Suprapubic skin (tissue), 4 donors: ENCODE results near the gene MMP3. TPM values are rescaled to one million over a fixed set of nuclear protein-coding genes. Genes with fewer than 3 reads are reported as not detected.

Experiments
- DNase-seq, 2 donors: peaks; one replicate each; pipeline ENCODE4 v3.0.0-alpha.2; 2019; ENCODE audit warnings: low spot score in 2 of 2
- H3K27ac ChIP-seq: fragments of 200-600 bp; sonication (generic); one replicate; pipeline ENCODE4 v1.5.1; 2019
- H3K27me3 ChIP-seq: fragments of 200-600 bp; sonication (generic); one replicate; pipeline ENCODE4 v1.5.1; 2019
- H3K36me3 ChIP-seq: fragments of 200-600 bp; sonication (generic); one replicate; pipeline ENCODE4 v1.5.1; 2019
- H3K4me1 ChIP-seq: fragments of 200-600 bp; sonication (generic); one replicate; pipeline ENCODE4 v1.5.1; 2019
- H3K4me3 ChIP-seq: fragments of 200-600 bp; sonication (generic); one replicate; pipeline ENCODE4 v1.5.1; 2019; ENCODE audit warnings: mild to moderate bottlenecking
- H3K9me3 ChIP-seq: fragments of 200-600 bp; sonication (generic); one replicate; pipeline ENCODE4 v1.5.1; 2019
- CTCF ChIP-seq, 2 donors: fragments of 200-600 bp in 1 of 2; fragments of 450-650 bp in 1 of 2; sonication (generic) in 1 of 2; IDR thresholded peaks; one replicate each; pipeline ENCODE4 v1.5.1; 2016 to 2019; ENCODE audit warnings: antibody characterized with exemption in 2 of 2, mild to moderate bottlenecking in 1 of 2, moderate library complexity in 1 of 2
- EP300 ChIP-seq: sonication (generic); formaldehyde crosslinking; IDR thresholded peaks from one replicate; pipeline ENCODE4 v1.6.1; 2017; ENCODE audit warnings: antibody characterized with exemption
- POLR2A ChIP-seq, 2 donors: fragments of 450-650 bp; IDR thresholded peaks; one replicate each; pipeline ENCODE4 v1.6.1; 2017; ENCODE audit warnings: antibody characterized with exemption in 2 of 2, mild to moderate bottlenecking in 2 of 2, moderate library complexity in 2 of 2
- POLR2AphosphoS5 ChIP-seq, 3 donors: sonication (generic); formaldehyde crosslinking; IDR thresholded peaks; one replicate each; pipeline ENCODE4 v1.6.1; 2017; ENCODE audit warnings: antibody characterized with exemption in 3 of 3
- WGBS: methylation state at CpG from one replicate; pipeline ENCODE4 v1.1.5; 2018; 5-methylcytosine and 5-hydroxymethylcytosine counted together
- total RNA-seq, 4 donors: library from RNA; depleted of rRNA; stranded (reverse); fragments of >200 nt; gene quantifications; one replicate each; pipeline ENCODE4 v1.1.0, GENCODE V29; 2016

The MMP3 gene
- total RNA-seq, 4 donors from 2014 or later, result 1.4 to 17.2 (median 4.6) TPM

- Histone ChIP-seq H3K27ac (no peak overlapping the region), H3K9me3 (no peaks in the 10 kb centered on the region), H3K4me3 (no peak overlapping the region), H3K27me3 (peaks cover 3% of the 10 kb centered on the region), H3K36me3 (no peaks in the 10 kb centered on the region), H3K4me1 (no peaks in the 10 kb centered on the region)
- WGBS, result 76% methylated on average over 4 of the region's 4 CpGs
- no peak for DNase-seq
- TF ChIP-seq CTCF (IDR thresholded peaks at IDR 0.05) (no peak), POLR2AphosphoS5 (IDR thresholded peaks at IDR 0.05) (no peak), EP300 (no peak), POLR2A (IDR thresholded peaks at IDR 0.05) (no peak)
These were observed 52.0 kb downstream of the MMP3 start for GRCh38 chr11:102791271-102792036.

GRCh38 chr11:102788334-102788995, 54.9 kb downstream of the MMP3 start:
- DNase-seq, result no peak
- TF ChIP-seq EP300 (no peak), CTCF (IDR thresholded peaks at IDR 0.05) (no peak), POLR2A (IDR thresholded peaks at IDR 0.05) (no peak), POLR2AphosphoS5 (IDR thresholded peaks at IDR 0.05) (no peak)
- Histone ChIP-seq H3K27ac (no peak overlapping the region), H3K27me3 (peaks cover 3% of the 10 kb centered on the region), H3K4me3 (no peak overlapping the region), H3K4me1 (no peaks in the 10 kb centered on the region), H3K36me3 (no peaks in the 10 kb centered on the region), H3K9me3 (no peaks in the 10 kb centered on the region)
- WGBS, result 61% methylated on average over 8 of the region's 8 CpGs

Other genes starting within 250 kb of the MMP3 start
- not detected for gene MMP20, start 218.3 kb downstream of the MMP3 start, total RNA-seq
- gene MMP27, start 137.8 kb downstream of the MMP3 start, total RNA-seq, result under 1 TPM in 1 of 4 donors, not detected in 3; 0.65 TPM
- gene MMP8, start 118.7 kb downstream of the MMP3 start, total RNA-seq, result under 1 TPM in 1 of 4 donors, not detected in 3; 0.15 TPM
- not detected for gene MMP10, start 63.0 kb downstream of the MMP3 start, total RNA-seq
- under 1 TPM in 1 of 4 donors, not detected in 3; 0.40 TPM for gene MMP1, start 45.4 kb downstream of the MMP3 start, total RNA-seq
- gene MMP12, start 31.4 kb upstream of the MMP3 start, total RNA-seq, result not detected
- 1 to 10 TPM in 1 of 4 donors, under 1 TPM in 1, not detected in 2; 0.72 to 3.3 TPM for gene MMP13, start 112.1 kb upstream of the MMP3 start, total RNA-seq
- gene DCUN1D5, start 248.6 kb upstream of the MMP3 start, total RNA-seq, result 10 to 100 TPM; 31.2 to 72.2 (median 49.0) TPM